ENCODE results near the gene TUBGCP3.

TUBGCP3 gene

DNA sequence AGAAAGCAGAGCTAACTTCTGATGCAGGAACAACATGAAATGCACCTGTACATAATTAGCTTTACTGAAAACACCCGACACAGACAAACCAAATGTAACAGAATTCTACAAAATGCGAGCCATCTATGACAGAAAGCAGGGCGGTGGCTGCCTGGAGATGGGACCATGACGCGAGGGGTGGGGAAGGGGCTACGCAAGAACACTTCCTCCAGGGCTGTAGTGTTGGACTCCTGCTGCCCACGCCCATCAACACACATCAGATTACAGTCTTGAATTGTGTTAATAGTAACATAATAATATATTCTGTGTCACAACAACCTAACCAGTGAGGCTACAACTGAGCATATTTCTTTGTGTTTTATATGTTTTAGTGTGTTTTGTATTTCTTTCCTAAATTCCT lies 108.6 kb downstream of the TUBGCP3 start:
- no peak for DNase-seq (ENCODE audit: low read depth)

DNA sequence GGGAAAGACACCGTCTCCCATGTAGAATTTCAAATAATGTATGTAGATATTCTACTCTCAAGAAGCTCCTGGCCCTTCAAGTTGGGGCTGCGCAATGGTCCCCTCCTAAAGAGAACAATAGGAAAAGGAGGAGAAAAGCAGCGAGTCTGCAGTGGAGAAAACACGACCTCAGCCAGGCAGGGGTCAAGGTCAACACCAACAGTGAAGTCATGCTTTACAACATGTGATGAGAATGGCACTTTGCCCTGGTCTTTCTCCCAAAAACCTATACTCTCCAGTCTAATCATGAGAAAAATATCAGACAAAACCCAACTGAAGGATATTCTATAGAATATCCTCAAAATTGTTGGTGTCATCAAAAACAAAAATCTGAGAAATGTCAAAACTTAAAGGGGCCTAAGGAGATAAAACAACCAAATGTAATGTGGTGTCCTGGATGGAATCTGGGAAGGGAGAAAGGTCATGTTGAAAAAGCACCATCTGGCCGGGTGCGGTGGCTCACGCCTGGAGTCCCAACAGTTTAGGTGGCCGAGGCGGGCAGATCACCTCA lies 110.8 kb downstream of the TUBGCP3 start:
- no peak for DNase-seq (ENCODE audit: low read depth)

DNA sequence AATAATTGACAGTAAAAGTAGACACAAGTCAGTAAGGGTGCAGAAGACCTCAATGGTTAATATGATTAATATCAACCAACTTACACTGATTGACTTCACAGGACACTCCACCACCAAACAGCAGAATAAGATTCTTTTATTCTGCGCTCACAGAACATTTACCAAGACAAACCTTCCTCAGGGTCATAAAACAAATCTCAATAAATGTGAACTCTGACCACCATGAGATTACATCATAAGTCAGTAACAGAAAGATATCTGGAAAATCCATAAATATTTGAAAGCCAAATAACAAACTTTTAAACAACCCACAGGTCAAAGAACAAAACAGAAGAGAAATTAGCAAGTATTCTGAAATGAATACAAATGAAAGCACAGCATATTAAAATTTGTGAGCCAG lies 112.1 kb downstream of the TUBGCP3 start:
- DNase-seq (ENCODE audit: low read depth), result no peak

DNA sequence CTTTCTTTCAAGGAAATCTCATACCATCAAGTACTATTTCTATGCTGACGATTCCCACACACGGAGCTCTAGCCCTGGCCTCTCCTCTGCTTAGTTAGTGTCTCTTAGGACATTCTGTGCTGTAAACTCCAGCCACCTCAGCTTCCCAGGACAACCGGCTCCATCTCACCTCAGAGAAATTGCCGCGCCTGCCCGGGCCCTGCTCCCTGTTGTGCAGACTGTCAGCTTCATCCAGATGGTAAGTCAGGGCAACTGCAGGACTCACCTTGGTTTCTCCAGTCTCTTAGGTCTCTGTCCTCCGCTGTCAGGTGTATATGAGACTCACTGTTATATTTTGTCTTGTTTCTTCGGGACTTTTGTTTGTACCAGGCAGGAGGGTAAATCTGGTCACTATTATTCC lies 113.1 kb downstream of the TUBGCP3 start:
- no peak for DNase-seq (ENCODE audit: low read depth)

DNA sequence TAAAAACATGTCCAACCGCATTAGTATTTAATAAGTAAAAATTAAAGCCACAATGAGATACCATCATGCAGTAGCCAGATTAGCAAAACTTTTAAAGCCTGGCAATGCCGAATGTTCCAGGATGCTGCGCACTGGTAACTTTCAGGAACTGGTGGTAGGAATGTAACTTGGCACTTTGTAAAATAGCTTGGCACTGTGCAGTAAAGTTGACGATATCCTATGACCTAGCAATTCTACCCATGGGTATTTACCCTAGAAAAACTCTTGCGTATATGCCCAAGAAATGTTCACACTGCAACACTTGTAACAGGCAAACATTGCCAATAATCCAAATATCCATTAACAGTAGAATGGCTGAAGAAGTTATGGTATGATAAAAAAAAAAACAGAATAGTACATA lies 114.1 kb downstream of the TUBGCP3 start:
- DNase-seq (ENCODE audit: low read depth), result no peak

DNA sequence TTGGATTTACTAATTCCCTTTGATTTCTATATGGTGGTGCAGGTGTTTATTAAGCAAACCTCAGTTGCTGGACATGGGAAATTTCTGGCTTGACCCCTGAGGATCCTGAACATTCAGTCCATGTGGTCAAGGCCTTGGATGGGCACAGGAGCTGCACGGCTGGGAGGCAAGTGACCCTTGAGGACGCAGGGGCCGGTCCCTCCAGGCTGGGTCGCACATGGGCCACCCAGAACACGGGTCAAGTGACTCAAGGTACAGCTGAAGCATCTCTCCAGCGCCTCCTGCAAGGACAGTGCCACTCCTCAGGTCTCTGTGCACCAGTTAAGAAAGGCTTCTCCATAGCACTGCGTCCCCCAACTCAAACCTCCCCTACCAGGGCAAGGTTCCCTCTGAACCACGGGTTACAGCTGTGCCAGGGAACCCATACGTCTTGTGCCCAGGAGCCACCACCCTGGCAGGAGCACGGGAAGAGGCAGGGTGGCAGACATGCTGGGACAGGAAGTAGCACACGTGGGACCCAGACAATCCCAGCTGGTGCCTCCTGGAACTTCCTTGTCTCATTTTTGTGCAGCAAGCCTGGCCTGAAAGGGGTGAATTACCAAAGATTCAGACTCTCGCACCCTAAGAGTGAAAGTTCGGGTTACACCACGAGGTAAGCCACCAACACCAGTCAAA lies 118.7 kb downstream of the TUBGCP3 start:
- no peak for DNase-seq (ENCODE audit: low read depth)

DNA sequence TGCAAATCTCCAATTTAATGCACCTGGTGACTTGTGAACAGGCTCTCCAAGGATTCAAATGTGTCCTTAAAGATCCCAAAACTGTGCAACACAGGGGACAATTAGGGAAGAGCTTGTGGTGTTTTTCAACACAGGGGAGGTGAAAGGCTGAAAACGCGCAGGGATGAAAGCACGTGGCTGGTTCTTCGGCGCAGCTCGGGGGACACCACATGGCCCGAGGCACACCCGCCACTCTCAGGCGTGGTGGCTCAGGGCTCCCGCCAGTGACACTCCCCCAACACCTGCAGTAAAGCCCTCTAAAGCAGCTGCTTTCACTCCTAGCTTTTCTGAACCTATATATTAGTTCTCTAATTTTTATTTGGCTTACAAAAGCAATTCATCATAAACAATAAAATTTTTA lies 119.9 kb downstream of the TUBGCP3 start:
- no peak for DNase-seq (ENCODE audit: low read depth)

DNA sequence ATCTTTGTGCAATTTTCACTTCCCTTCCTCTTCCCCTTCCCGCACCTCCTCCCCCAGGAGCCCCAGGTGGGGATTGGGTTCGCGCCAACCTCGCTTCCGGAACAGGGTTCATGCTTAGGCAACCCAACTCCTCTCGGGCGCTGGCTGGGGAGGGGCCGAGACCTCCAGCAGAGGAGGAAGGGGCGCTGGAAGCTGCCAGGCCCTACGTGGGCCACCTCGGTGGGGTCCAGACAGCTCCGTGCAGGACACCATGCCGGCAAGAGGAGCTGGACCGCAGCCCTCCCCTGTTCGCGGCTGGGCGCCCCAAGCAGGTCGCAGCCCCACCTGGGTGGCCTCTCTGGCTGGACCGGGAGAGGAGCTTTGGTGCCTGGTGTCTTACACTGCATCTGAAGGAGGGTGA lies 120.7 kb downstream of the TUBGCP3 start:
- no peak for DNase-seq (ENCODE audit: low read depth)

DNA sequence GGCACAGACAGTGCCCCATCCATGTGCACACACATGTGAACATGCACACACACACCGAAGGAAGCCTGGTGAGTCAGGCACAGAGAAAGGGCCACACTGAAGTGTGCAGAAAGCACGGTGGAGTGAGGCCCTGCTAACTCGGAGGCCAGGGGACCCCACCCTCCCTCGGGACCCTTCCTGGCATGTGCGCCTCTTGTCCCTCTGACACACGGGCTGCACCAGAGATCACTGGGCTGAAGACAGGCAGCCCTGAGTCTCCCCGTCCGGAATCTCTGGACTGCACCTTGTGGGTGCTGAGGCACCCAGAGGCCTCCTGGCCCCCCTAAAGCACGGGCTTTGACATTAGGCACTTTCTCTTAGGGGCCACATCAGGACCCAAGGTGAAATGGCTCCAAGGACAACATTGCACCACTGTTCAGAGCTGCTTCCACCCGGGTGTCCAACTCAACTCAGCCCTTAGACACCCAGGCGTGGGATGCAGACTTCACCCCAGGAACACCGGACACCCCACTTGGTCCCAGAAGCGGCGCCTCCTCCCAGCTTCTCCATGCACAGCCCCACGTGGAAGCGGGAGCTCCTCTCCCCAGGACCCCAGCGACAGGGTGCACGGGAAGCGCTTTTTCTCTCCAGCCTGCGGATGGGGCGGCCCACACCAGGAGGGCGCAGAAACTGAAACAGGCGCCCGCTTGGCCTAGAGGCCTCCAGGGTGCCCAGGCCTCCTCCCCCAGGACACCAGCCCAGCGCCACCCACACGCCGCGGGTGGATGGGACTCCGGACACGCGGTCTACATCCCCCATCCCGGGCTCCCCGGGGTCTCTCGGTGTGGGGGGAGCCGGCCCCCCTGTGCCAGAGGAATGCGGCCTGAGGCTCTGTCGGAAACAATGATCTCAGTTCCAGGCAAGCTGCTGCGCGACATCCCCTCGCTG lies 121.6 kb downstream of the TUBGCP3 start:
- no peak for DNase-seq (ENCODE audit: low read depth)

DNA sequence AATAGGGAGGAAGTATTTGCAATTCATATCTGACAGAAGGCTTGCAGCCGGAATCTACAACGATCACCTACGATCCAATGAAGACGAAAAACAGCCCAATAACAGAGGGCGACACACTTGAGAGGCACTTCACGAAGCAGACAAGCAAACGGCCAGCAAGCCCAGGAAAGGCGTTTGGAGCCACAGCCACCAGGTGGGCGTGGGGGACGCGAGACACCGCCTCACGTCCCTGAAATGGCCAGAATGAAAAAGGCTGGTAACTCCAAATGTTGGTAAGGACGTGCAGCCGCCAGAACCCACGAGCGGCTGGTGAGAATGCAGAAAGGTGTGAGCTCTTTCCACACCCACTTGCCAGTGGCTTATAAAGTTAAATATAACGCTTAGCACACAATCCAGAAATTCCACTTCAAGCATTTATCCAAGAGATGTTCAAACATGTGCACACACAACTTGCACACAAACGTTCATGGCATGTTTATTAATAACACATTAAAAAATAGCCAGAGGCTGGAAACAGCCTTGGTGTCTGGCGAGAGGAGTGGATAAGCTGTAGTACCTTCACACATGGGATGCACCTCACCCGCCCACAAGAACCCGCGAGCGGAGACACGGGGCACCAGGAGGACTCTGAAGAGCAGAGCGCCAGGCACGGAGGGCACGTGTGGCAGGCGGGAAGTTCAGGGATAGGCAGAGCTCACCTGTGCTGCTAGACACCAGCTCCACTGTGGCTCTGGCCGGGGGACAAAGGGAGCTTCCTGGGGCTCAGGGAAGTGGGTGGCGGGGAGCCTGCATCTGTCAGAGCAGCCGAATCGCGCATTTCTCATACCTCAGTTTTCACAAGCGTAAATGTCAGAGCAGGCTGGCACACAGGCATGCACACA lies 122.5 kb downstream of the TUBGCP3 start:
- DNase-seq (ENCODE audit: low read depth), result no peak

DNA sequence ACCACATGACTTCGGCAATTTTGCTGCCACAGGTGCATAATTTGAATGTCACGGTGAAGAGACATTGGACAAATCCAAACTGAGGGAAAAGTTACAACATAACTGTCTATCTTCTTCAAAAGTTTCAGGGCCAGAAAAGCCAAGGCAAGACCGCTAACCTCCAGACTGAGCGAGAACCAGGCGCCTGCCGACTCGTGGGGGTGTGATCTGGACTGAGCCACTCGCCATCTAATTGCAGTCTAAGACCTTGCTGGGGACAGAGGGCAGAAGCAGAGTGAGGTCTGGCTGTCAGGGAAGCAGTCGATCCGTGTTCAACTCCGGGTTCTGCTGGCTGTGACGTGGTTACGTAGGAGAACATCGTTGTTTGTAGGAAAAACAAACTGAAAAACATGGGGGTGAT lies 123.2 kb downstream of the TUBGCP3 start:
- no peak for DNase-seq (ENCODE audit: low read depth)

DNA sequence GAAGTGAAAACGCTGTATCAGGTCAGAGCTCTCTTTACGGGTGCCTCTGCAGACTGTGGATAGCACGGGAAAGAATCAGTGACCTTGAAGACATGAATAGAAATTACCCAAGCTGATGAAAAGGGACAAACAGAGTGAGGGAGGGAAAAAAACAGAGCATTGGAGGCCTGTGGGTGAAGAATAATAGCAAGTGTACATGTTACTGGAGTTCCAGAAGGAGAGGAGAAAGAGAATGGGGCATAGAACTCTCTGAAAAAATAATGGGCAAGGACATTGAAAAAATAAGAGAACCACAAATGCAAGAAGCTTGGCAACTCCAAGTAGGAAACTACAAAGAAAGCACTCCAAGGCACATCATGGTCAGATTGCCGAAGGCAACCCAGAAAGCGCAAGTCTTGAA lies 125.5 kb downstream of the TUBGCP3 start:
- DNase-seq (ENCODE audit: low read depth), result no peak

DNA sequence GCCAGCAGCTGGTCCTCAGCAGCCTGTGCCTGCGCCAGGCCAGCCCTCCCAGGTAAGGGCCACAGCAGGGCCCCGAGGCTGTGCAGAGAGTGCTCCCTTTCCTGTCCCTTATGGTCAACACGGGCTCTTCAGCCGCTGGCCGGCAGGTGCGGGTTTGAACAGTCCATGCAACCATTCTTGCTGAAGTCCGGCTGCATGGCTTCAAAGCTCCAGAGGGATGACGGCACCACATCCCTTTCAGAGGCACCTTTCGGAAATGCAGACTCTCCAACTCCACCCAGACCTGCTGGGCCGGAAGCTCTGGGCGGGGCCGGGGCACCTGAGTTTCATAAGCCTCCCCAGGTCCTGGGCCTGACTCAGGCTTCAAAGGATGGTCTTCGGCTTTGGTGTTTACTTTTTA lies 130.5 kb downstream of the TUBGCP3 start:
- DNase-seq (ENCODE audit: low read depth), result no peak

DNA sequence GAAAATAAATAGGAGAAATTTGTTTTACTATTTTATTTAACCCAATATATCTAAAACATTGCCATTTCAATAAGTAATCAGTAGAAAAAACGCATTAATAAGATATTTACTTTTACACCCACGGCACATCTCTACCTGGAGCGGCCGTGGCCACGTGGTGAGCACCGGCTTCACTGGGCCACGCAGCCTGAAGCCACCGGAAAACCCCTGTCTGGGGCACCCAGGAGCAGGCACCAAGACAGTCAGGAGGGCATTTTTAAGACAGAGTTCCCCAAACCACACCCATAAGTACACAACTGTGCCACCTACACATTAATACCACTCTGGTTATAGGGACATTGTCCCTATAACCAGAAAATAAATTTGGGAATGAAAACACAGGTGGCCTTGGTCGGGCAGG lies 130.9 kb downstream of the TUBGCP3 start:
- DNase-seq (ENCODE audit: low read depth), result no peak

DNA sequence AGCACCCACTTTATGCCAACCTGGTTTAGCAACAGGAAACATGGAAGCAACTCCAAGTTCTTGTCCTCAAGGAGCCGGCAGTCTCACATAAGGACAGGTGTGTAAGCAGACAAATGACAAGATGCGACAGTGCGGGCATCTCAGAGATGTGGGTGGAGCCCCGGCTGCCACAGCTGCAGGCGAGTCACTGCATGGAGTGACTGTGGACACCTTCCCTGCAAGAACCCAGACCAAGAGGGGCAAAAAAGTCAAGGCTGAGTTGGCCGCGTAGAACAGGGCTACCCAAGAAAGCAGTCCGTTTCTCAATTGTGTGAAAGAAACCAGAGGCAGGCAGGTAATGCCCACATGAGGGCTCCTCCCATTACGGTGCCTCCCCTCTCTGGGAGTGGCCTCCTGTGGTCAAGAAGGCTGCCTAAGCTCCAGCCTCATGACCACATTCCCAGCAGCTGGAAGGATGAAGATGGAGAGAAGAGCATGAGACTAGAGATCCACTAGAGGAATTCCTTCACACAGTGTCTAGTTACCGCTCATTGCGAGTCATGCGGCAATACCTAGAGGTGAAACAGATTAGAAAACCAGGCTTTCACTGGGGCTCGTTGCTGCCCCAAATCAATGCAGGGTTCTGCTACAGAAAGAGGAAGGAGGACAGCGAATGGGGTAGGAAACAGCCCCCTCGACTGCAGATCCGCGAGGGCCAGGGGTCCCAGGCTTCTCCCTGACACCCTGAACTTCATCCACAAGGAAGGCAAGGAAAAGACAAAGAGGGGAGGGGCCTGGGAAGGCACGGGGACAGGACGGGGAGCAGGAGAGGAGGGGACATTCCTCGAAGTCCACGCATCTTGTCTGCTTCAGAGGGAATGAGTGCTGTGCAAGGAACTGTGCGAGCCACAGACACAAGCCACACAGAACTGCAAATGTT lies 131.6 kb downstream of the TUBGCP3 start:
- no peak for DNase-seq (ENCODE audit: low read depth)

DNA sequence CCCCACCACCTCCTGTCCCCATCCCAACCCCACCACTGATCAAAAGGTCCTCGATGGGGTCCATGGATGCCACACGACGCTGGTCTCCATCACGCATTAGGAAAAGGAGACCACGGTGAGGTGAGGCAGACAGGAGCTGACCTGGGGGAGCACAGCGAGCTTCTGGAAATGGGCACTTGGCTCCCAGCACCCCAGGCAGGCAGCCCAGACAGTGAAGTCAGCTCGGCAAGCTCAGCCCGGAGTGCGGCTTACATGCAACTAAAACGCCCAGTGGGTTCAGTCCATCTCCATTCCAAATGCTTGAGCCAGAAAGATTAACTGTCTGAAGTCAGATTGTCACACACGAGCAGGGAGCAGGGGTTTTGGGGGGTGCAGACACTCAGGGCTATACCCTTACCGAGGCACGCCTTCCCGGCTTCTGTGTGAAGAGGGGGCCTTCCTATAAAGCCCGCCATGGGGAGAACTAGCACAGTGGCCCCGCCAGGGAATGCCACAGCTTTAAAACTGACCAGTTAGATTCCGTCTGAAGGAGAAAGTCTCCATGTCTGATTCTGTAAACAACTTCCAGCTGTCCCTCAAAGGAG lies 132.4 kb downstream of the TUBGCP3 start:
- DNase-seq (ENCODE audit: low read depth), result no peak

DNA sequence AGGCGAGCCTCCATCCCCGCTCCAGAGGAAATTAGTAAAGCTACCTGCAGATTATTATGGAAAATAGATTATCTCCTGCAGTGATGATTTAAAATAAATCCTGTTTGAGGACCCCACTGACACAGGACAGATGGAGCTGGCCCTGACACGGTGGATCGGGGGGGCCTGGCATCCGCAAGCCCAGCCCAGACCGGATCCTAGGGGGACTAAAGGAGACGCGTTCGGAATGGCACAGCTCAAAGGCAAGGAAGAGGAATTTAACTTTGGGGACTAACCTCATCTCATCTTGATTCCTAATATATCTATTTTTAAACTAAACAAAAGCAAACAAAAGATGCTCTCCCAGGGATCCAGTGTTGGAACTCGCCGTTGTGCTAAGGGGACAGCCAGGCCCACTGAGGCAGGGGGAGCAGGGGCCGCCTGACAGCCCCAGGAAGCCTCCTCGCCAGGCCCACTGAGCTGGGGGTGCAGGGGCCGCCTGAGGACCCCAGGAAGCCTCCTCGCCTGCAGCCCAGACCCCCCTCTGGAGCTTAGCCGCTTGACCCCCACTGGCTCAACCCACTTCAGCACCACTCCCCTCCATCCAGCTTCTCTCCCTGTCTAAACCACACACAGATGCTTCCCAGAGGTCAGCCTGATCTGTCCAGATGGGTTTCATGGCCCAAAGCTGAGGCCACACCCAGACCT lies 133.2 kb downstream of the TUBGCP3 start:
- DNase-seq (ENCODE audit: low read depth), result no peak

DNA sequence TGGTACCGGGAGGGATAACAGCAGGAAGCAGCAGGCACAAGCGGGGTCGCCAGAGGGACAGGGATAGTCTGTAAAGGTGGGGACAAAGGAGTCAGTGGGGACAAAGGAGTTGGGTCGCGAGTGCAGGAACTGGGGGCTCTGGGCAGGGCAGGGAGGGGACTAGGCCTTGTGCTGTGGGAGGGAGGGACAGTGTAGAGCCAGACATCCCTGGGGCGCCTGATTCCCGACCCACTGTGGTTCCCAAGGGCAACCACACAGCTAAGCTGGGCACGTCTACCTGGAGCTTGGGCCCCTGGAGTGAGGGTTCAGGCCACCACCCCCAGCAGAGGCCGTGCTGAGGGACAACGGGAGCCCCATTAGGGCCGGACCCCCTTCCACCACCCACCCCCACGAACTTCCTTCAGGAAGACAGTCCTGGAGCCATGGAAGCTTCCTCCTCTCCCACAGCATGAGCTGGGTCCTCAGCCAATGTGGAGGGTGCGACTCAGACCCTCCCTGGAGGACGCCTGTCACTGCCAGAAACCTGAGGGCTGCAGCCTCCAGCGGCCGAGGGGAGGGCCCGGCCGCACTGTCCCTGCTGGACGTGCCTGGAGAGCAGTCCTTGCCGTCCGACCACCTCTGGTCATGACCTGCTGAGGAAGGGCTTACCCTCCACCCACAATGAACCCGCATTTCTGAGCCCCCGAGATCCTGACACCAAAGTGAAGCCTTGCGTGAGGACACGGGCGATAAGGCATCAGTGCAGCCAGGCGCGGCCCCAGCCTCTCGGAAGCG lies 133.9 kb downstream of the TUBGCP3 start:
- DNase-seq (ENCODE audit: low read depth), result no peak

DNA sequence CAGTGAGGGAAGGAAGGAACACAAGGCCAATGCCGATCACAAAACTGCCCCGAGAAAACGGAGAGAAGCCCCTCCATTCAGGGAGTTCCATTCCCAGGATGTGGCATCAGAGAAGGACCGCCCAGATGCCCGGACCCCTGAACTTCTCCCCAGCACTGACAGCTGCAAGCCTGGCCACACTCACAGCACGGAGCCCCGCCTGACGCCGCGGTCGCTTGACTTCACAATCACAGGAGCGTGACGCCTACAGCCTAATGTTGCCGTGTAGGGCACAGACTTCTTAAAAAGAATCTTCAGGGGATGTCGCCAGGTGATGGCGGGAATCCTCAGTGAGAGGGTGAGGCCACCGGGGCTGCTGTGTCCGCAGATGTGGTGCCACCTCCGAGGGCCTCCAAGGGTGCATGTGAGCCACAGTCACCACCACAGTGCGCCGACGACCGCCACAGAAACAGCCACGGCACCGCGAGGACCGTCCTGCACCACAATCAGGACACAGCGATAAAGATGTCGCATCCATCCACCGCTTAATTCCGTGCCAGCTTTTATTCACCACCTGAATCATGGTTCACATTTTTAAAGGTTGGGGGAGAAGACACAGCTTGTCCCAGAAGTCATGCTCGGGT lies 134.6 kb downstream of the TUBGCP3 start:
- DNase-seq (ENCODE audit: low read depth), result no peak

Data from stimulated activated CD8-positive, alpha-beta memory T cell treated with anti-CD3 and anti-CD28 coated beads, Interleukin-7, amount 100 ng/mL, for 24 hours (primary cell).